ENCODE measurements around the gene SYNGR1. TPM values are rescaled to one million over a fixed set of nuclear protein-coding genes. Genes with fewer than 3 reads are reported as not detected.

SYNGR1 gene
- total RNA-seq, 1 donor = 14.2 TPM

DNA sequence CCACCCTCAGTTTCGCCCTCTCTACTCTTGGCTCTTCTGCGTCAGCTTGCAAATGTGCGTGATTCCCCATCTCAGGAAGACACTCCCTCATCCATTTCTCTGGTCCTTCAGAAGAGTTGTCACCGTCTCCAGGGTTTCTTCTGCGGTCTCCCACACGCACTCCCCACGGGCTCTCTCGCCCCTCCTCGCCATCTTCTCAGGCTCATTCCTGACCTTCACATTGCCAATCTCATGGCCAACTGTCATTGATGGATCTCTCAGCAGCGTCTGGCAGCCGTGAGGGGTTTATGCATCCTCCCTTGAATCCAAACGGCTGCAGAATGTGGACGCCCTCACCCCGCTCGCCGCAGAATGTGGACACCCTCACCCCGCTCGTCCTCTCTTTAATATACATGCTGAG, 10.5 kb downstream of the SYNGR1 start:
- no peak for DNase-seq (ENCODE audit: low read depth)
- TF ChIP-seq, protein P1, sequence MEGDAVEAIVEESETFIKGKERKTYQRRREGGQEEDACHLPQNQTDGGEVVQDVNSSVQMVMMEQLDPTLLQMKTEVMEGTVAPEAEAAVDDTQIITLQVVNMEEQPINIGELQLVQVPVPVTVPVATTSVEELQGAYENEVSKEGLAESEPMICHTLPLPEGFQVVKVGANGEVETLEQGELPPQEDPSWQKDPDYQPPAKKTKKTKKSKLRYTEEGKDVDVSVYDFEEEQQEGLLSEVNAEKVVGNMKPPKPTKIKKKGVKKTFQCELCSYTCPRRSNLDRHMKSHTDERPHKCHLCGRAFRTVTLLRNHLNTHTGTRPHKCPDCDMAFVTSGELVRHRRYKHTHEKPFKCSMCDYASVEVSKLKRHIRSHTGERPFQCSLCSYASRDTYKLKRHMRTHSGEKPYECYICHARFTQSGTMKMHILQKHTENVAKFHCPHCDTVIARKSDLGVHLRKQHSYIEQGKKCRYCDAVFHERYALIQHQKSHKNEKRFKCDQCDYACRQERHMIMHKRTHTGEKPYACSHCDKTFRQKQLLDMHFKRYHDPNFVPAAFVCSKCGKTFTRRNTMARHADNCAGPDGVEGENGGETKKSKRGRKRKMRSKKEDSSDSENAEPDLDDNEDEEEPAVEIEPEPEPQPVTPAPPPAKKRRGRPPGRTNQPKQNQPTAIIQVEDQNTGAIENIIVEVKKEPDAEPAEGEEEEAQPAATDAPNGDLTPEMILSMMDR (IDR thresholded peaks at IDR 0.05; ENCODE audit: insufficient read depth, low read length) = no peak
- no peak overlapping the region for H3K4me3 ChIP-seq (ENCODE audit: low read depth, low read length)

DNA sequence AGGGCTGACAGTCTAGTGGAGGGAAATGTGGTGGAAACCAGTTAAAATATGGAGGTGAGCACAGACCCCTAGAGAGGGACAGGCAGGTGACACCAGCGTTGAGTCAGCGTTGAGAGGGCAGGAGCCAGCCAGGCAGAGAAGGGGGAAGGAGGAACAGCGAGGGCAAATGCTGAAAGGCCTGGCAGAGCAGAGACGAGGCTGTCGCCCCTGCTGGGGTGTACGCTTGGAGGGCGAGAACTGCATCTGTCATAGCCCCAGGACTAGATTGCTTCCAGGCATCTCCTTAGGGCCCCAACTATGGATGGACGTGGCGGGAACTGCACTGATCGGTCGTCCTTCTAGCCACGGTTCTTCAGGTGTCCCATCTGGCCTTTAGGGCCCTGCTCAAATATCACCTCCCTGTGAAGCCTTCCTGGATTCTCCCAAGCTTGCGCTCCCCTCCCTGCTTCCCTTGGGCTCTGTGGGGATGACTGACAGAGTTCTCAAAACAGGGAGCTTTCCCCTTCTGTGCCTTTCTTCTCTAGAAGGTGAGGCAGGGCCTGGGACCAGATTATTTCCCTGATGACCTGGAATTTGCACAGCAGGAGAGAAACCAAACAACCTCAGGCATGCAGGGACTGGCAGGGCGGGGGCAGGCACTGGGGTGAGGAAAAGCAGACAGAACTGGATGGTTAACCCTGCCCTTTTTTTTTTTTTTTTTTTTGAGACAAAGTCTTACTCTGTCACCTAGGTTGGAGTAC, 11.1 kb downstream of the SYNGR1 start:
- H3K4me3 ChIP-seq (ENCODE audit: low read depth, low read length) = no peak overlapping the region
- no peak for DNase-seq (ENCODE audit: low read depth)
- TF ChIP-seq, protein P1 (IDR thresholded peaks at IDR 0.05; ENCODE audit: insufficient read depth, low read length) = no peak

DNA sequence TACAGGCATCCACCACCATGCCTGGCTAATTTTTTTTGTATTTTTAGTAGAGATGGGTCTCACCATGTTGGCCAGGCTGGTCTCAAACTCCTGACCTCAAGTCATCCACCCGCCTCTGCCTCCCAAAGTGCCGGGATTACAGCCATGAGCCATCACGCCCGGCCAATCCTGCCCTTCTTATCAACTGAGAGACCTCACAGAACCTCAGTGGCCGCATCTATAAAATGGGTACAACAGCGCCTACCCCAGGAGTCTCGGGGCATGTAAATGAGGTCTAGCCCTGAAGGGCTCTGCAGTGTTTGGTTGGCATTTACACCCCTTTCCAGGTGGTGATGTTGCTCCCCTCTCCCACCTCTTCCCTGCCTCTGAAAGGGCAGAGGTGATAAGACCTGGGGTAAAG, 11.7 kb downstream of the SYNGR1 start:
- H3K4me3 ChIP-seq (ENCODE audit: low read depth, low read length) = no peak overlapping the region
- DNase-seq (ENCODE audit: low read depth) = no peak
- TF ChIP-seq, protein P1 (IDR thresholded peaks at IDR 0.05; ENCODE audit: insufficient read depth, low read length) = no peak

GRCh38 chr22:39362271-39362670, 12.5 kb downstream of the SYNGR1 start:
- DNase-seq (ENCODE audit: low read depth) = no peak
- no peak overlapping the region for H3K4me3 ChIP-seq (ENCODE audit: low read depth, low read length)
- TF ChIP-seq, protein P1 (IDR thresholded peaks at IDR 0.05; ENCODE audit: insufficient read depth, low read length) = no peak

DNA sequence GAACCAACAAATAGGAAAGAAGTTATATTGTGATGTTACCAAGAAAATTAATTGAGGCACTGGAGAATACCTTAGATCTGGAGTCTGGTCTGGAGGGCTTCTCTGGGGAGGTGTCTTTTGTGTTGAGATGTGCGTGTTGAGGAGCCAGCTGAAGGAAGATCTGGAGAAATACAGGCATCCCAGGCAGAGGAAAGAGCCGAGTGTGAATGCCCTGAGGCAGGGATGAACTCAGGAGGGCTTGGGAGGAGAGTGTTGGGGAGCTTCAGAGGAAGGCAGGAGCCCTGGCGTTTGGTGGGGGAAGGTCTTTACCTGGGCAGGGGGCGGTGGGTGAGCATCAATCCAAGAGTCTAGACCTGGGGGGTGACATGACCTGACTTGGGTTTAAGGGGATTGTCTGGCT, 13.1 kb downstream of the SYNGR1 start:
- H3K4me3 ChIP-seq (ENCODE audit: low read depth, low read length) = no peak overlapping the region
- TF ChIP-seq, protein P1 (IDR thresholded peaks at IDR 0.05; ENCODE audit: insufficient read depth, low read length) = no peak
- no peak for DNase-seq (ENCODE audit: low read depth)

DNA sequence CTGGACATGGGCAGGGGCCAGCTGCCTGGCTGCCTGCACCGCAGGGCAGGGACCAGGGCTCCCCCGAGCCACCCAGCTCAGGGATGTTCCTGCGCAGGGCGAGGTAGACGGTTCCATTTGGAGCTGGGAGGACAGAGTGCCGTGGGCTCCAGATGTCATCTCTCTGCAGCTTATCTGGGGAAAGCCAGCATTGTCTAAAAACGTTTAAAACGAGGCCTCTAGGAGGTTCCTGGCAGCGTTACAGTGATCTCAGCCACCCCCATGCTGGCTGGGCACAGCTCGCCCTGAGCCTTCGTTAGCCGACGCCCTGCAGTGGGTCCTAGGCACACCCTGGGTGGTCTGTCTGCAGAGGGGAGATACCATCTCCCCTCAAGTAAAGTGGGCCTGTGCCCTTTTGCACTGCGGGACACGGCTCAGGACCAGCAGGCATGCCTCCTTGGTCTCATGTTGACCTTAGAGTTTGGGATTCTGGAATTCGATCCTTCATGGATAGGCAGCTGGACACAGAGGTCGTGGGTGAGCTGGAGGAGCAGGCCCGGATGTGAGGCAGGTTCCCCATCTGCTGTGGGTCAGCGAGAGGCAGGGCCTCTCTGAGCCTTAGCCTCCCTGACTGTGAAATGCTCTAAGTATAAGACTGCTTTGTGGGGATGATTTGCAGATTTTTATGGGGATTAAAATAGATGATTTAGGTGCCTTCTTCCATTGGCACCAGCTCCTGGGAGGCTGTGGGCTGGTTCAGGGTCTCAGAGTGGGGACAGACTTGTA, 14.1 kb downstream of the SYNGR1 start:
- TF ChIP-seq, protein P1 (IDR thresholded peaks at IDR 0.05; ENCODE audit: insufficient read depth, low read length) = no peak
- DNase-seq (ENCODE audit: low read depth) = peak; percentile 29
- no peak overlapping the region for H3K4me3 ChIP-seq (ENCODE audit: low read depth, low read length)
